Activated naive CD8-positive, alpha-beta T cell treated with anti-CD3 and anti-CD28 coated beads, Interleukin-2, amount 50 U/mL, for 24 hours (primary cell): Measurements from ENCODE around the gene CDH8.

Experiments
- ATAC-seq: fragments of 150-1000 bp; cut with Tn5 transposase; one replicate; pipeline ENCODE4 v1.10.0; 2021
- DNase-seq: peaks from one replicate; pipeline ENCODE4 v3.0.0; 2021
- H3K27ac Mint-ChIP-seq: one replicate; pipeline ENCODE4 v1.8.0; 2021; ENCODE audit warnings: mild to moderate bottlenecking, mixed read lengths
- H3K27me3 Mint-ChIP-seq: one replicate; pipeline ENCODE4 v1.8.0; 2021; ENCODE audit warnings: mixed read lengths
- H3K36me3 Mint-ChIP-seq: one replicate; pipeline ENCODE4 v1.8.0; 2021; ENCODE audit warnings: low read depth, mixed read lengths
- H3K4me1 Mint-ChIP-seq: one replicate; pipeline ENCODE4 v1.8.0; 2021; ENCODE audit warnings: mixed read lengths
- H3K4me3 Mint-ChIP-seq: one replicate; pipeline ENCODE4 v1.8.0; 2021; ENCODE audit warnings: mild to moderate bottlenecking, moderate library complexity, mixed read lengths
- H3K9me3 Mint-ChIP-seq: one replicate; pipeline ENCODE4 v1.8.0; 2021; ENCODE audit warnings: mixed read lengths

CDH8 gene

DNA sequence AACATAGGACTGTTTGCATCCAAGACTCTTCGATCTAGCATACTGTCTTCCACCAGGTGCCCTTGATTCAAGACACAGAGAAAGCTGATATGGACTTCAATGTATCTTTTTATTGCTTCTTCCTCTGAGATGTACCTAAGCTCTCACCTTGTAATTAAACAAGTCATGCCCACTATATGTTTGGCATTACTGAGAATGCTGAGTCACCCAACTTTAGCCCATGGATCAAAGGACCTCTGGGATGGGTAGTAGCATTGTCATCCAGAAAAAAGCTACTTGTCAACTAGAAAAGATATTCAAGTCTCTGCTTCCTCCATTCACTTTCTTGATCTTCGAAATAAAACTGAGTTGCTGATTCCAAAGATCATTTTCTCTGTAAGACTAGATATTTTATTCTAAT lies 37.8 kb downstream of the CDH8 start:
- Mint-ChIP-seq H3K27ac (no peak overlapping the region), H3K4me1 (no peaks in the 10 kb centered on the region), H3K9me3 (peaks cover 9% of the 10 kb centered on the region), H3K36me3 (no peaks in the 10 kb centered on the region), H3K27me3 (no peaks in the 10 kb centered on the region), H3K4me3 (no peak overlapping the region)
- no peak for ATAC-seq
- DNase-seq, result no peak

DNA sequence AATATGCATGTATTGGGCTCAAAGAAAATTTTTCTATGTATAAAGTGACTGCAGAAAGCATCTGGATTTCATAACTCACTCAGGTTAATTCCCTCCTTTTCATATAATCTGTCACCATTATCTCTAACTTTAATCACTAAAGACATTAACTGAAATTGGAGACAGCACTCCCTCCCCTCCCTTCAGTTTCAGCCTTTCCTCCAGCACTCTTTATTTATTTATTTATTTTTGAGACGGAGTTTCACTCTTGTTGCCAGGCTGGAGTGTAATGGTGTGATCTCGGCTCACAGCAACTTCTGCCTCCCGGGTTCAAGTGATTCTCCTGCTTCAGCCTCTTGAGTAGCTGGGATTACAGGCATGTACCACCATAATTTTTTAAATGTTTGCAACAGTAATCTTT lies 43.1 kb downstream of the CDH8 start:
- no peaks in the 10 kb centered on the region for H3K27me3 Mint-ChIP-seq
- H3K36me3 Mint-ChIP-seq, result no peaks in the 10 kb centered on the region
- peaks cover 15% of the 10 kb centered on the region for H3K9me3 Mint-ChIP-seq
- DNase-seq (no peak), ATAC-seq (no peak)
- H3K4me1 Mint-ChIP-seq, result no peaks in the 10 kb centered on the region
- H3K4me3 Mint-ChIP-seq, result no peak overlapping the region
- H3K27ac Mint-ChIP-seq, result no peak overlapping the region

DNA sequence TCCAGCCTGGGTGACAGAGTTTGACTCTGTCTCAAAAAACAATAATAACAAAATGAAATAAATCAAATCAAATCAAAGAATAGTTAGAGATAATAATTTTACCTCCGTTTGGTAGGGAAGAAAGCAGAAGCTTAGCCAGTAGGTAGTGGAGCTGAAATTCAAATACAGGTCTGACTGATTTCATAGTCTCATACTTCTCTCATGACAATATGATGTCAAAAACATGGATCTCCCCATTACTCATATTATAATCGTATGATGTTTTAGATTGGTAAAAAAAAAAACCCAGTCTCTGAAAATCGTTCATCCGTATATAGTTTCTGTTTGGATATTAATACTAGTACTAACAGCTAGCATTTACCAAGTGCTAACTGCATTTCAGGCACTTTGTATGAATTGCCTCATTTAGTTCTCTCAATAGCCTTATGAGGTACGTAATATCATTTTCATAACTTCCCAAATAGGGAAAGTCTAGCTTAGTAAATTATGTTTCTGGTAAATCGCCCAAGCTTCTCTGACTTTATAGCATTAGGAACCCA lies 48.7 kb downstream of the CDH8 start:
- H3K4me3 Mint-ChIP-seq, result no peak overlapping the region
- no peaks in the 10 kb centered on the region for H3K4me1 Mint-ChIP-seq
- DNase-seq, result no peak
- no peaks in the 10 kb centered on the region for H3K27me3 Mint-ChIP-seq
- H3K36me3 Mint-ChIP-seq, result no peaks in the 10 kb centered on the region
- H3K27ac Mint-ChIP-seq, result no peak overlapping the region
- no peak for ATAC-seq
- peaks cover 20% of the 10 kb centered on the region for H3K9me3 Mint-ChIP-seq

DNA sequence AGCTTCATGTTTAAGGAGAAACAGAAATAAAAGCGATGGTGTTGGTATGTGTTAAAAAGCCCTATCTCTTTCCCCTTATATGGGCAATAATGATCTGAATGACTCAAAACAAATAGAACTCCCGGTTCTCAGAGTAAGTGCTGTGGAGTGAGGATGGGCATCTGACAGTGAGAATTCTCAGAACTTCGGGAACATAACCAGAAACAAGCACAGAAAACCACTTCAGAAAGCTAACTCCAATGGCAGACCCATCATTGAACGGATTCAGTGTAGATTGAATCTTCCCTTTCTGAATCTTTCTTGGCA lies 67.2 kb downstream of the CDH8 start:
- no peak for ATAC-seq
- Mint-ChIP-seq H3K4me3 (no peak overlapping the region), H3K36me3 (no peaks in the 10 kb centered on the region)

DNA sequence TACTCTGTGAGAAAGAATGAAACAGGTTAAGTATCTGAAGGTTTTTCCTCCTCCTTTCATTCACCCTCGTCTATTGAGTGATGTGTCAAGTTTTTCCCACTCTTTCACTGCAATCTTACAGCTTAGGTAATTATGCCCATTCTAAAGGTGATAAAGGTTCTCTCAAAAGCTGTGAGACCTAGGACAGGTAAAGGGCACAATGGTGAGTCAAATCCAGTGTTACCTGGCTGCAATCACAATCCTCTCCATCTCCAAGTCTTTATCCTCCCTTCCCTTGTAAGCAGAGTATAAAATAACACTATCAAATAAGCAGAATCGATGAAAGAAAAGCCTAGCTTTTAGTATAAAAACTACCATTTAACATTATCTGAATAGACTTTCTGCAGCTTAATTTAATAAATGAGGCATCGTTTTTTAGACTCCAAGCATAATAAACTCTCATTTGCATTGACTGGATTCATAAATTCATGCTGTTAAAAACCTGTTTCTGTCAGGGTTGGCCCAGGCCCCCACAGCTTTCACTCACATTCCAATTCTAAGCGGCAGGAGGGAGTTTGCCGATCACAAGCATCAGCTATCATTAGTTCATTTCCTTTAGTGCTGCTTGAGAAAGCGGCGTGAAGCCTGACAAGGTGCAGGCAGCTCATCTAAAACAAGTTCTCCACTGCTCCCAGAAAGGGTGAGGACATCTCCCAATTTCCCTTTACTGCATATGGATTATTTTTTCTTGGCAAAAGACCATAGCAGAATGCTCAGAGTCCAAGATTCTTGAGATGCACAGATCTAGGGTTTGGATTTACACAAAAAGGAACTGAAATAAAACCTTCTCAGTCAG lies 67.8 kb downstream of the CDH8 start:
- Mint-ChIP-seq H3K9me3 (peaks cover 27% of the 10 kb centered on the region), H3K4me3 (no peak overlapping the region), H3K27ac (no peak overlapping the region), H3K27me3 (no peaks in the 10 kb centered on the region), H3K4me1 (no peaks in the 10 kb centered on the region), H3K36me3 (no peaks in the 10 kb centered on the region)
- no peak for DNase-seq
- ATAC-seq, result no peak

More for the DNA sequence above, 67.2 kb downstream of the CDH8 start:
- Mint-ChIP-seq H3K4me1 (no peaks in the 10 kb centered on the region), H3K27ac (no peak overlapping the region), H3K9me3 (peaks cover 24% of the 10 kb centered on the region), H3K27me3 (no peaks in the 10 kb centered on the region)
- DNase-seq, result no peak

DNA sequence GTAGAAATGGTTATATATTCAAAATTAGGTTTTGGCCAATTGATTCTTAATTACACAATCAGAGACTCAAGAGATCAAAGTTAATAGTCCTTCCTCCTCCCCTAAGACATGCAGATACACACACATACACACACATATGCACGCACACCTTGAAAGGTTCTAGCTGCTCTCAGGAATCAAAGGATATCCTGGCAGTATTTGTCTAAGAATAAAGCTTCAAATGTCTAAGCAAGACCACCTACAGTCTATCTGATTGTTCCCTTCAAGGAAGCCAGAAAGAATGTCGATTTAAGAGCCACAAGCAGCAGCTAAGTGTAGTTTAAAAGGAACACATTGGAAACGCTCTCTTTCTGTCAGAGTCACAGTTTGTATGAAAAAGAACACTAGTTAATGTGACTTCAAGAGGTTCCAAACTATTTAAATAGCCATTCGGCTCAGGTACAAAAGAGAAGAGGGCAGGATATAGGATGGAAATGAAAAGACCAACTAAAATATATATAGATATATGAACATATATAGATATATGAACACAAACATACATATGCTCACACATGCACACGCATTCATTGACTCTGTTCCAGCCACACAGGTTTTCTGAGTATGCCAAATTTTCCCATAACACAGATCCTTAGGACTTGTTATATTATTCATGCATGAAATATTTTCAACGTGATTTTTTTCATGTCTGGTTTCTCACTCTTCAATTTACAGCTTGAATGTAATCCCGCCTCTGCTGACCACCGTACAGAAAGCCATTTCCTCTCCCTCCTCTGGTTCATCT lies 79.0 kb downstream of the CDH8 start:
- H3K27me3 Mint-ChIP-seq, result no peaks in the 10 kb centered on the region
- no peak overlapping the region for H3K27ac Mint-ChIP-seq
- DNase-seq (no peak), ATAC-seq (no peak)
- no peaks in the 10 kb centered on the region for H3K36me3 Mint-ChIP-seq
- no peak overlapping the region for H3K4me3 Mint-ChIP-seq
- peaks cover 13% of the 10 kb centered on the region for H3K9me3 Mint-ChIP-seq
- no peaks in the 10 kb centered on the region for H3K4me1 Mint-ChIP-seq

DNA sequence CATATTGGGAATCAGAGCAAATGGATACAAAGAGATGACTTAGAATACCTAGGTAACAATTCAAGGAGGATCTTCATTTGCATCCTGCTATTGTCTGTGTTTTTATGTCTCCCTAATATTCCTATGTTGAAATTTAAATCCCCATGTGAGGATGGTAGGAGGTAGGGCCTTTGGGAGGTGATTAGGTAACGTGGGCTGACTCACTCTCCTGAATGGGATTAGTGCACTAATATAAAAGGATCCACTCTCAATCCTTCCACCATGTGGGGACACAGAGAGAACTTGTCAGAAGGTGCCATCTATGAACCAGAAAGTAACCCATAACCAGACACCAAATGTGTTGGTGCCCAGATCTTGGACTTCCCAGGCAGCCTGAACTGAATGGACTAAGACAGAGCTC lies 83.4 kb downstream of the CDH8 start:
- Mint-ChIP-seq H3K27ac (no peak overlapping the region), H3K4me3 (no peak overlapping the region)
- ATAC-seq, result no peak

DNA sequence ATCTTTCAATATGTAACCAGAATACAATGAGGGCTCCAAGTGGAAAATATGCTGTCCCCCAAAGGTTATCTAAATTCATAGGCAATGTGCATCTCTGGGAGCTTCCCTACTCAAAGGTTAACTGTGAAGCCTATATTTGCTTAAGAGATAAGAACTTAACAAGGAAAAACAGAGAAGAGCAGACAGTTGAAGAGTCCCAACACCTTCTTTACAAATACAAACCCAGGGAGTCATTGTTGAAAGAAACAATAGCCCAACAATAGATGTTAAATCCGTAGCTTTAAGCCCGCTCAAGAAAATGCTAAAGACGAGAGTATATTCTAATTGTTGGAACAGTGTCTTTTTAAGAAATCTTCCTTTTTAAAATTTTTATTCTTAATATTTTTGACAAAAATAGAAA lies 87.8 kb downstream of the CDH8 start:
- ATAC-seq (no peak), DNase-seq (no peak)
- Mint-ChIP-seq H3K36me3 (no peaks in the 10 kb centered on the region), H3K27me3 (no peaks in the 10 kb centered on the region), H3K4me3 (no peak overlapping the region), H3K9me3 (peaks cover 10% of the 10 kb centered on the region), H3K4me1 (no peaks in the 10 kb centered on the region), H3K27ac (no peak overlapping the region)

More for the DNA sequence above, 83.4 kb downstream of the CDH8 start:
- H3K9me3 Mint-ChIP-seq, result peaks cover 17% of the 10 kb centered on the region
- no peak for DNase-seq
- no peaks in the 10 kb centered on the region for H3K36me3 Mint-ChIP-seq
- no peaks in the 10 kb centered on the region for H3K27me3 Mint-ChIP-seq
- no peaks in the 10 kb centered on the region for H3K4me1 Mint-ChIP-seq

DNA sequence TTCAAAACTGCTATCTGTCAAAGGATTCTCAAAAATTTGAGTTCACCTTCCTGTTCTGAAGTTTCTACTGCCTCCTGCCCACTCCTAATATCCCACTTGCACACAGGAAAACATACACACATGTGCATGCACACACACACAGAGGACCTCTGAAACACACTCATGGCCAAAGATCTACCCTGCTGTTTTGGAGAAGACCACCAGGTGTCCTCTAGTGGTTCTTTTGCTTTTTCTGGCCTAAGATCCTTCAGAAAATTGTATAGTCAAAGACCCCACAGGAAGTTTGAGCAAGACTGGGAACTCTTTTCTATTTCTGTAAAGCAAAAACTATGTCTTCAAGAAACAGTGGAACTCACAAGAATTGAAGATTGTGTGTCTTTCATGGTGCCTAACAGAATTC lies 90.2 kb downstream of the CDH8 start:
- DNase-seq, result no peak
- Mint-ChIP-seq H3K27ac (no peak overlapping the region), H3K36me3 (no peaks in the 10 kb centered on the region), H3K27me3 (no peaks in the 10 kb centered on the region), H3K4me1 (no peaks in the 10 kb centered on the region), H3K9me3 (peaks cover 12% of the 10 kb centered on the region), H3K4me3 (no peak overlapping the region)
- no peak for ATAC-seq

DNA sequence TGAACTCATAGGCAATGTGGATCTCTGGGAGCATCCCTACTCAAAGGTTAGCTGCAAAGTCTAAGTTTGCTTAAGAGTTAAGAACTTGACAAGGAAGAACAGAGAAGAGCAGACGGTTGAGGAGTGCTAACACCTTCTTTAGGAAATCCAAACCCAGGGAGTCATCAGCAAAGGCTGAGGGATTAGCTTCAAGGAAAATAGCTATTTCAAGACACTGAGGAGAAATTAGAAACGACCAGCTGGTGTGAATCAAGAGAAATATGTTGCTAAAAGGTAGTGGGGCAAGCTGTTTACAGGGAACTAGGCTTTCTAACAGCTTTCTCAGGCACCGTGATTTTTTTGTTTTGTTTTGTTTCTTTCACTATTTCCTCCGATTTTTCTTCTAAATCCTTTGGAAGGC lies 90.7 kb downstream of the CDH8 start:
- Mint-ChIP-seq H3K9me3 (peaks cover 12% of the 10 kb centered on the region), H3K27me3 (no peaks in the 10 kb centered on the region), H3K27ac (no peak overlapping the region), H3K4me1 (no peaks in the 10 kb centered on the region), H3K4me3 (no peak overlapping the region), H3K36me3 (no peaks in the 10 kb centered on the region)
- no peak for ATAC-seq
- DNase-seq, result no peak

DNA sequence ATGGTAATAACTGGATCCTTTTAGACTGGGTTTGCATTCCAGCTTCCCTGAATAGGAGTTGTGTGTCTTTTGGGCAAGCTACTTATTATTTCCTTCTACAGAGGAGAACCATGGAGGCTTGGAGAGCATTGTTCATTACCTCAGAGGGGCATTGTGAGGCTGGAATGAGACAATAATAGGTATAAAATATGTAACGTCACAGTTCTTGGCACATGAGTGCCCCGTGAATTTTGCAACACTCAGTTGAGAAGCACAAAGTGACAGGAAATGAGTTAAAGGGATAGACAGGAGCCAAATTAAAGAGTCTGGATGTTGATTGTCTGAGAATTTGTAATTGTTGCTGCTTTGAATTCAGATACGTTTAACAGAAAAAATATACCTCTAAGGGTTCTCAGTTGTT lies 92.2 kb downstream of the CDH8 start:
- no peak overlapping the region for H3K27ac Mint-ChIP-seq
- H3K9me3 Mint-ChIP-seq, result peaks cover 12% of the 10 kb centered on the region
- no peaks in the 10 kb centered on the region for H3K36me3 Mint-ChIP-seq
- ATAC-seq (no peak), DNase-seq (no peak)
- H3K27me3 Mint-ChIP-seq, result no peaks in the 10 kb centered on the region
- no peak overlapping the region for H3K4me3 Mint-ChIP-seq
- H3K4me1 Mint-ChIP-seq, result no peaks in the 10 kb centered on the region

DNA sequence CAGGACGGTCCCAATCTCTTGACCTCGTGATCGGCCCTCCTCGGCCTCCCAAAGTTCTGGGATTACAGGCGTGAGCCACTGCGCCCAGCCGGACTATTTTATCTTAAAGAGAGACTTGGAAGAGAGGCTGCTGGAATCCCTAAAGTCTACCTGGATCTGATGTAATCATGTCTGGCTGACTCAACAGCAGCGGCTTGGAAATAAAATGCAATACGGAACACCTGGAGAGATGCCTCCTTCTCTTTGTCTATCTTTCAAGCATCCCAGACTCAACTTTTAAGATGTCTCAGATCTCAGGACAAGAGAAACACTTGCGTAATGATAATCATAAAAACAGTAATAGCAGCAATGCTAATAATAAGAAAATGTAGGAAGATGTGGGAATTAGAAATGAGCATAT lies 95.6 kb downstream of the CDH8 start:
- Mint-ChIP-seq H3K36me3 (no peaks in the 10 kb centered on the region), H3K4me3 (no peak overlapping the region), H3K27ac (no peak overlapping the region), H3K9me3 (peaks cover 5% of the 10 kb centered on the region), H3K27me3 (no peaks in the 10 kb centered on the region), H3K4me1 (no peaks in the 10 kb centered on the region)
- ATAC-seq (no peak), DNase-seq (no peak)

DNA sequence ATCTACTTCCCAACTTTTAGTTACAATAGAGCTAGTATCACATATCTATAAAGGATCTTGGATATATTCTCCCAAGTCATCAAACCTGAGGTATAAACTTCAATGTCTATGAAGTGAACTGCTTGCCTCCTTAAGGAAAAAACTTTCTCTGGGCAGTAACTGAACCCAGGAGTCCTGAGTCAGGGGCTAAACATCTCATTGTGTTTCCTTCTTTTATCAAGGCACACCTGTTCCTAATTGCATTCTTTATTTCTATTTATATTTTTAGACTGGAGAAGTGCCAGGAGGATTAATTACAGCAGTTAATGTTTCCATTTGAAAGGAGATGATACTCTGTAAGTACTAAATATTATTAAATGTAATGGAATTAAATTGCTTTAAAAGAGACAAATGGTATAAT lies 98.6 kb downstream of the CDH8 start:
- Mint-ChIP-seq H3K27ac (no peak overlapping the region), H3K4me3 (no peak overlapping the region), H3K9me3 (peaks cover 5% of the 10 kb centered on the region), H3K4me1 (no peaks in the 10 kb centered on the region), H3K27me3 (no peaks in the 10 kb centered on the region), H3K36me3 (no peaks in the 10 kb centered on the region)
- ATAC-seq, result no peak
- DNase-seq, result no peak

DNA sequence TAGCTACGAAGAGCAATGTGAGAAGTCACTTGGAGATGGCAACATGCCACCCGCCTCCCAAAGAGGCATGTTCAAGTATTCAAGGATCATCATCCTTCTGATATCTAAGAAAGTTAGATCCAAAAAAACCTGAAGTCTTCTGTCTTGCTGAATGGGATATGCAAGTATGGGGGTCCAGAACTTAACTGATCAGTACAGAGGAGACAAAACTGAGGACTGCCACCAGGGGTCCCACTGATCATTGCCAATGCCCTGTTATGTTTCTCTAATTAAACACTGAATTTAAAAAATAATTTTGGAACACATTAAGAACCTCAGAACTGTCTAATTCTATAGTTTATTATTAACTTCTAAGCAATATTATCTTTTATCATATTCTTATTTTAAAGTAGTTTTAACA lies 99.7 kb downstream of the CDH8 start:
- Mint-ChIP-seq H3K4me3 (no peak overlapping the region), H3K4me1 (no peaks in the 10 kb centered on the region), H3K36me3 (no peaks in the 10 kb centered on the region), H3K27me3 (no peaks in the 10 kb centered on the region), H3K27ac (no peak overlapping the region), H3K9me3 (peaks cover under 1% of the 10 kb centered on the region)
- no peak for ATAC-seq
- DNase-seq, result no peak

DNA sequence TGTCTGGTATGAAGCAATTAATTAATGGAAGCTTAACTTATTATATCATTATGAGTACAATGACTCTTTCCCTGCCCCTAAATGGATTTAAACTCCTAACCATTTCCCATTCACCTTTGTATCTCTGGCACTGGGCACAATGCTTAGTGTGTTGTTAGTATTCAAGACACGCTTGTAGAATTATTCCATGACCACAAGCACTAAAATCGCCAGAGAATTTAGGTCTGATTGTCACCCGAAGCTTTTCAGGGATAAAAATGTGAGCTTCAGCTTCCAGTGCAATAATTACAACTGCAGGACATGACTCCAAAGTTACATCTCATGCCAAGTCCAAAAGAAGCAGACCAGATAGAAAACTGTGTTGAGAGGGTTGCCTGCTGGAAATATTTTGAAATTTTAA lies 101.6 kb downstream of the CDH8 start:
- Mint-ChIP-seq H3K27ac (no peak overlapping the region), H3K27me3 (no peaks in the 10 kb centered on the region), H3K36me3 (no peaks in the 10 kb centered on the region), H3K4me1 (no peaks in the 10 kb centered on the region), H3K4me3 (no peak overlapping the region), H3K9me3 (no peaks in the 10 kb centered on the region)
- DNase-seq (no peak), ATAC-seq (no peak)
